DMS53 treated with DMSO at 0.1 percent for 48 hours (cell line): ENCODE measurements around the gene DNAH3.
"Not testable (repeated sequence)": the region's sequence is repeated elsewhere in the genome, so short reads cannot be mapped to it uniquely, and the experiment has no call there.

Experiments used
- DNase-seq: peaks from one replicate; lab custom pipeline; 2025; ENCODE audit not compliant: unreplicated experiment; lab: John Stamatoyannopoulos, UW

DNAH3 gene

GRCh38 chr16:21130811-21131210 lies 19.8 kb downstream of the DNAH3 start:
- no peak for DNase-seq

- no peak for DNase-seq
Measured at GRCh38 chr16:21128991-21129390, 21.7 kb downstream of the DNAH3 start.

DNA sequence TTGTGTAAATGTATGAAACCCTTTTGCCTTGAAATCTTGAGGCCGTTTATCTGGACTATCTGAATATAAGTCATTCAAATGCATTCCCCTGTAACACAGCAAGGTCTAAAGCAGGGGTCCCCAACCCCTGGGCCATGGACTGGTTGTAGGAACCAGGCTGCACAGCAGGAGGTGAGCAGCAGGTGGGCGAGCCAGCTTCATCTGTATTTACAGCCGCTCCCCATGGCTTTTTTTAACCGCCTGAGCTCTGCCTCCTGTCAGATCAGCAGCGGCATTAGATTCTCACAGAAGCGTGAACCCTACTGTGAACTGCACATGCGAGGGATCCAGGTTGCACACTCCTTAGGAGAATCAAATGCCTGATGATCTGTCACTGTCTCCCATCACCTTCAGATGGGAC lies 24.1 kb downstream of the DNAH3 start:
- no peak for DNase-seq

DNA sequence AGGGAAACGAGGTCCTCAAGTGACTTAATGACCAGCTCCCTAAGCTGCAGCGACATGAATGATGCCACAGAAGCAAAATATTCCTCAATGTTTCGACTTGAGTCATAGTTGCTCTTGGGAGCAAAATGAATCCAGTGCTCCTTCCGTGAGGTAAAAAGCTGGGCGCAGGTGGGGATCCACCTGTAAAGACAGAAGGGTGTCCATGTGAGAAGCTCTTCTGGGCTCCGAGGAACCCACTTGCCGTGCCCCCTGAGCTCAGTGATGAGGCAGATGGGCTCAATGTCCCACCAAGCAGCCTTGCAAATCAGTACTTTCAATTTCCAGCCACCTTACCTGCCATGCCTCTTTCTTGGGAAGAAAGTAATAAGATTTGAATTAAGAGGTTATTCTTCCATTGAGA lies 25.5 kb downstream of the DNAH3 start:
- no peak for DNase-seq

GRCh38 chr16:21120976-21121520 lies 29.6 kb downstream of the DNAH3 start:
- DNase-seq: no peak

- DNase-seq: no peak
Measured at GRCh38 chr16:21117567-21117966, 33.1 kb downstream of the DNAH3 start.

GRCh38 chr16:21116148-21116693 lies 34.4 kb downstream of the DNAH3 start:
- DNase-seq: no peak

DNA sequence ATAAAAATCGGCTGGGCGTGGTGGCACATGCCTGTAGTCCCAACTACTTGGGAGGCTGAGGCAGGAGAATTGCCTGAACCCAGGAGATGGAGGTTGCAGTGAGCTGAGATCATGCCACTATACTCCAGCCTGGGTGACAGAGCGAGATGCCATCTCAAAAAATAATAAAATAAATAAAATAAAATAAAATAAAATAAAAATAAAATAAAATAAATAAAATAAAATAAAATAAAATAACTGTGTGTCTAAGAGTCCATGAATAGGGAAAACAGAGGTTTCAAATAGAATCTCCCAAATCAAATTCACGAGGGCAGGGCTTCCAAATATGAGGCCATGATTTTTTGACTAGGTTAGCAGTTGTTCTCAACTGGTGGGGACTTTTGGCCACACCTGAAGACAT lies 35.1 kb downstream of the DNAH3 start:
- DNase-seq: not testable (repeated sequence)

GRCh38 chr16:21103941-21104860 lies 46.4 kb downstream of the DNAH3 start:
- no peak for DNase-seq

DNA sequence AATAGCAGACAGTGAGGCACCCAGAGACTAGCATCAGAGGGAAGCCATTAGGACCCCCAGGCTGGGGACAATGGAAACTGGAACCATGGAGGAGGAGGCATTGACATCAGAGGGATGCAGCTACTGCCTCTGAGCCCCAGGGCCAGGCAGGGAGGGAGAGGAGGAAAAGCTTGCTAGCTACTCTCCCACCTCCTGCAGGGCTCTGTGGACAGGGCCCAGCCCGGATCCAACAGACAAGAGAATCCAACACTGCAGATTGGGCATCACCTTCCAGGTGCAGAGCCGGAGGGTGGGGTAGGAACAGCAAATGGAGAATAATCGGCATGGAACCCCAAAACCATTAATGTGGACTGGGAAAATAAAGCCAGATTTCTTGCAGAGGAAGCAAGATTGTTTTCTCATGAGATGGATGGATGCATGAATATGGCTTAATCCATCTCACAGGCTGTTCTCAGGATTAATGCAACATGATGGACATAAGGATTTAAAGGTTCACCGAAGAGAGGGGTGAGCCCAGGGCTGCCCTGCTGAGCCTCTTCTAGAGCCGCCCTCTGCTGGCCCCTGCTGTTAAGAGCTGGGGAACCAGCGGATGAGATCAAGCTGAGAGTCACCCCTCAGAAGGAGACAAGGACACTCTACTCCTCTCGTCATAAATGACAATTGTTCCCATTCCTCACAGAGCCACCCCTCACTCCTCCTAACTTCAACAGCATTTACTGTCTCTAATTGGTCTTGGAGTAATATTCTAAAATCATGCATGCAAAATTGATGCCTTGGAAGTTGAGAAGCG lies 48.8 kb downstream of the DNAH3 start:
- no peak for DNase-seq

DNA sequence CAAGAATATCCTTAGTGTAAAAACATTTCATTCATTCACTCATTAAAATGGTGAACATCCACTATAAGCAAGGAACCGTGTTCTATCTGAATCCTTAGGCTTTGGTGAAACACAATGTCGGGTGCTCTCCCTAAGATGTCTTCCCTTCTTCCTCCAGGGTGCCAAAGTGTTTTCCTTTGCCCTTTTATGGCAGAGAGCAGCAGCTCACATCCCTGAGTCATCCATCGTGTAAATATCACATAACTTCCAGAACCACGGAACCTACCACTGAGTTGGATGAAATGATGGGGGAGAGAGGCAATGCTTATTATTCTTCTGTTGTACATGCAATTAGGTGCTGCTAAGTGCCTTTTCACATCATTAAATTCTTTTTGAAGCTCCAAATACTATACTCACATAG lies 50.2 kb downstream of the DNAH3 start:
- DNase-seq: peak; percentile 36

DNA sequence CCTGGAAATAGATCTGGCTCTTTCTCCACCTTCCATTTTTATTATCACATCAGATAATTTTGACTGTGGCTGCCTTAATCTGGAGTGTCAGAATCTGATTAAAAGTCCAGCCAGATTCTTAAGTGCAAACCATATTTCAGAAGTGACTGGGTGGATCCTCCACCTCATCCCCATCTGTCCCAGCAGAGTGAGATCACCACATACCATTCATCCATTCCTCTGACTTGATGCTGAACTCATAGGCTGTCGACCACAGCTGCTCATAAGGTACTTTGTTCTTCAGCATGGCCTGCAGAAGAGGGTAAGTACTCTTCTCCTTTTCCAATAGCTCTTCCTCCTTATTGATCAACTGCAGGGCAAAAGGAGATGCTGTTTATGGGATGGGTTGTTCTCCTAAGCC lies 53.5 kb downstream of the DNAH3 start:
- DNase-seq: no peak

GRCh38 chr16:21094719-21095118 lies 55.9 kb downstream of the DNAH3 start:
- DNase-seq: not testable (repeated sequence)

DNA sequence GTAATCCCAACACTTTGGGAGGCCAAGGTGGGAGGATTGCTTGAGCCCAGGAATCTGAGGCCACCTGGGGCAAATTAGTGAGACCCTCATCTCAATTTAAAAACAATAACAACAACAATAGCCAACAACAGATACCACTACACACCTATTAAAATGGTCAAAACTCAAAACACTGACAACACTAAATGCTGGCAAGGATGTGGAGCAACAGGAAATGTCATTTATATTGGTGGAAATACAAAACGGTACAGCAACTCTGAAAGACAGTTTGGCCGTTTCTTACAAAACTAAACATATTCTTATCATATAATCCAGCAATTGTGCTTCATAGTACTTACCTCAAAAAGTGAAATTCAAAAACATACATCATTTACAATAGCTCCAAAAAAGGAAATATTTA lies 57.7 kb downstream of the DNAH3 start:
- DNase-seq: no peak

DNA sequence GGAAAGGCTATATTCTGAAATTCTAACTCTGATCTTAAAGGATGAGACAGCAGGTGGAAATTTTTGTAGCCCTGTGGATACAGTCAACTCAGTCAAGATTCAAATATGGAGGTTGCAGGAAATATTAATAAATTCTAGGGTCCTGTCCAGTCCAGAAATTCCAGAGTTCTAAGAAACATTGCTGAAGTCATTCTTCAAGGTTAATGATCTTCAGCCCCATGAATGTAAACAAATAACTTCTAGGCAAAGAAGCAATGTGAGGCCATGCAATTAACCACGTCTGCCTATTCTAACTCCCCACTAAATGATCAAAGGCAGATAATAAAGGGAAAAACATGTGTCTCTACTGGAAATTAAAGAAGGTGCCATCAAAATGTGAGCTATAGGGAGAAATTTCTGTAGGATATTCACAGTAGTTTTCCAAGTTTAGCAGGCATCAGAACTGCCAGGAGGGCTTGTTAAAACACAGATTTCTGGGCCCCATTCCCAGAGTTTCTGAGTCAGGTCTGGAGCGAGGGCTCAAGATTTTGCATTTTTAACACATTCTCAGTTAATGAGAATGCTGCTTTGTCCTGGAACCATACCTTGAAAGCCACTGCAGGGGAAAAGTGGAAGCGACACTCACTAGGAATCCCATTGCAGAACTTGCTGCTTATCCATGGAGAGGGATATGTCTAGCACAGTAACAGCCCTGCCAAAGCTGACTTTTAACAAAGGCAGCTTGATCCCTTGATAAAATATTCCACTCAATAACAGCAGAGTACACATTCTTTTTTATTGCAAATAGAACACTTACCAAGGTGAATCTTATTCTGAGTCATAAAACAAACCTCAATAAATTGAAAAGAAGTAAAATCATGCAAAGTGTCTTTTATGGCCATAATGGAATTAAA lies 61.8 kb downstream of the DNAH3 start:
- no peak for DNase-seq

DNA sequence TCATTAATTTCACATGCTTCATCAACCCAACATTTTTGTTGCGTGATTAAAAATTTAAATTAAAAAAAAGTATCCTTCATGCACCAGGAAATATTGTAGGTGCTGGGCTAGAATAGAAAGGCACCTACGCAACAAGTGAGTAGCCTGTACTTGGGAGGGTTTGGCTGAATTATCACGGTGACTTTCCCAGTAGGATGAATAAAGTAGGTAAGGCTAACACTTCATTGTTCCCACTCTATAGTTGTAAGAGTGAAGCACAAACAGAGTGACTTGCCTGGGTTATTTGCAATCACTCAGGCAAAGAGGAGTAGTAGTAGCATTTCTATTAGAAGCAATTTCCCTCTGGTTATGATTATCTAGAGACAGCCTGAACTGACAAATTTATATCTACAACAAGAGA lies 62.5 kb downstream of the DNAH3 start:
- DNase-seq: no peak

- DNase-seq: no peak
Measured at GRCh38 chr16:21084631-21085225, 65.9 kb downstream of the DNAH3 start.

- DNase-seq: peak; percentile 24
Measured at GRCh38 chr16:21083729-21084268, 66.8 kb downstream of the DNAH3 start.

GRCh38 chr16:21081329-21081728 lies 69.3 kb downstream of the DNAH3 start:
- no peak for DNase-seq

GRCh38 chr16:21078563-21078962 lies 72.1 kb downstream of the DNAH3 start:
- no peak for DNase-seq
